OCI-LY3 (cell line): Measurements from ENCODE around the gene OPA3.

Experiments
- H2AFZ ChIP-seq: fragments of 200-600, 300-600 bp; shearing (Covaris generic); 2 replicates; pipeline ENCODE4 v1.6.0; 2014; ENCODE audit warnings: antibody characterized with exemption, low read depth, low read length
- H3K27ac ChIP-seq: fragments of 200-600, 300-600 bp; sonication (generic); 2 replicates; pipeline ENCODE4 v1.5.1; 2014; ENCODE audit warnings: mild to moderate bottlenecking, low read length, moderate library complexity, mixed read lengths
- H3K27me3 ChIP-seq: fragments of 200-600, 300-600 bp; sonication (generic); 2 replicates; pipeline ENCODE4 v1.6.1; 2014; ENCODE audit warnings: low read depth, low read length, mixed read lengths
- H3K36me3 ChIP-seq: fragments of 200-600, 300-600 bp; sonication (generic); replicated peaks from 2 replicates; pipeline ENCODE3; 2014; ENCODE audit warnings: low read depth, low read length, mixed read lengths
- H3K4me1 ChIP-seq: fragments of 300-600, 200-600 bp; sonication (generic); 2 replicates; pipeline ENCODE4 v1.6.1; 2014; ENCODE audit warnings: low read length, mixed read lengths
- H3K4me2 ChIP-seq: fragments of 200-600, 300-600 bp; sonication (generic); 2 replicates; pipeline ENCODE4 v1.6.1; 2014; ENCODE audit warnings: low read length, mixed read lengths
- H3K4me3 ChIP-seq: fragments of 300-600, 200-600 bp; sonication (generic); 2 replicates; pipeline ENCODE4 v1.5.1; 2014; ENCODE audit warnings: antibody characterized with exemption, mild to moderate bottlenecking, low read length, moderate library complexity
- H3K79me2 ChIP-seq: fragments of 300-600, 200-600 bp; shearing (Covaris generic); 2 replicates; pipeline ENCODE4 v1.6.1; 2014; ENCODE audit warnings: mild to moderate bottlenecking, low read length, mixed read lengths
- H3K9ac ChIP-seq: fragments of 300-600, 200-600 bp; shearing (Covaris generic); 2 replicates; pipeline ENCODE4 v1.6.0; 2014; ENCODE audit warnings: mild to moderate bottlenecking, low read length, moderate library complexity
- H3K9me3 ChIP-seq: fragments of 200-600, 300-600 bp; shearing (Covaris generic); 2 replicates; pipeline ENCODE4 v1.6.1; 2014; ENCODE audit warnings: low read length, mixed read lengths; ENCODE audit not compliant: insufficient read depth
- H4K20me1 ChIP-seq: fragments of 200-600, 300-600 bp; sonication (generic); 2 replicates; pipeline ENCODE4 v1.6.1; 2016; ENCODE audit warnings: low read length, mixed read lengths; ENCODE audit not compliant: insufficient read depth
- EZH2phosphoT487 ChIP-seq: fragments of 200-600 bp; shearing (Covaris generic); IDR thresholded peaks from 2 replicates; pipeline ENCODE4 v1.6.1; 2018; ENCODE audit warnings: antibody characterized with exemption, mixed run types, low read depth
- TF ChIP-seq, protein P1 (sequence below): fragments of 200-600, 300-600 bp; sonication (generic); IDR thresholded peaks from 2 replicates; pipeline ENCODE4 v1.5.1; 2014; ENCODE audit warnings: antibody characterized with exemption, low read length, low read depth

The OPA3 gene

DNA sequence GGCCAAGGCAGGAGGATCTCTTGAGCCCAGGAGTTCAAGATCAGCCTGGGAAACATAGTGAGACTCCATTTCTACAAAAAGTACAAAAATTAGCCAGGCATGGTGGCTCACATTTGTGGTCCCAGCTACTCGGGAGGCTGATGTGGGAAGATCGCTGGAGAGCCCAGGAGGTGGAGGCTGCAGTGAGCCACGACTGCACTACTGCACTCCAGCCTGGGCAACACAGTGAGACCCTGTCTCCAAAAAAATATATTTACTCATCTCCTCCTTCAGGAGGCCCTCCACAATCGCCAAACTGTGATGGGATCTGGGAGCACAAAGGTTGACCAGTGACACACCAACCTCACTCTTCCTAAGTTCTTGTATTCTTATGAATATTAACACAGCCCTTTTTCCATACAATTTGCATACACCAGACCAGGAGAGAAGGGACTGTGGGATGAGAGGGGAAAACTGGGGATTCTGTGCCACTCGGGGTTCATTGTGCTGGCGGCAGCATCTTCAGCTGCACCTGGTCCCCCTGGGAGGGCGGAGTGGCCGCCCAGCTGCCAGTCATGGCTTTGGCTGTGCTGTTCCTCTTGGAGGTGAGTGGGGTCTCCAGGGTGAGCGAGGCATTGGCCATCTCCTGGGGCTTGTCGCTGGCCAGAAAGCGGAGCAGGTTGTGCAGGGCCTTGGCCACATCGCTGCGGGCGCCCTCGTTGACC lies 5.8 kb upstream of the OPA3 start:
- H4K20me1 ChIP-seq: no peaks in the 10 kb centered on the region
- H3K9ac ChIP-seq: no peak overlapping the region
- no peaks in the 10 kb centered on the region for H3K36me3 ChIP-seq
- no peaks in the 10 kb centered on the region for H3K79me2 ChIP-seq
- peaks cover 5% of the 10 kb centered on the region for H3K4me1 ChIP-seq
- H2AFZ ChIP-seq: no peak overlapping the region
- H3K9me3 ChIP-seq: no peaks in the 10 kb centered on the region
- no peak overlapping the region for H3K27ac ChIP-seq
- no peak overlapping the region for H3K4me2 ChIP-seq
- H3K27me3 ChIP-seq: no peaks in the 10 kb centered on the region
- H3K4me3 ChIP-seq: no peak overlapping the region
- no peak for TF ChIP-seq EZH2phosphoT487
- TF ChIP-seq, protein P1, sequence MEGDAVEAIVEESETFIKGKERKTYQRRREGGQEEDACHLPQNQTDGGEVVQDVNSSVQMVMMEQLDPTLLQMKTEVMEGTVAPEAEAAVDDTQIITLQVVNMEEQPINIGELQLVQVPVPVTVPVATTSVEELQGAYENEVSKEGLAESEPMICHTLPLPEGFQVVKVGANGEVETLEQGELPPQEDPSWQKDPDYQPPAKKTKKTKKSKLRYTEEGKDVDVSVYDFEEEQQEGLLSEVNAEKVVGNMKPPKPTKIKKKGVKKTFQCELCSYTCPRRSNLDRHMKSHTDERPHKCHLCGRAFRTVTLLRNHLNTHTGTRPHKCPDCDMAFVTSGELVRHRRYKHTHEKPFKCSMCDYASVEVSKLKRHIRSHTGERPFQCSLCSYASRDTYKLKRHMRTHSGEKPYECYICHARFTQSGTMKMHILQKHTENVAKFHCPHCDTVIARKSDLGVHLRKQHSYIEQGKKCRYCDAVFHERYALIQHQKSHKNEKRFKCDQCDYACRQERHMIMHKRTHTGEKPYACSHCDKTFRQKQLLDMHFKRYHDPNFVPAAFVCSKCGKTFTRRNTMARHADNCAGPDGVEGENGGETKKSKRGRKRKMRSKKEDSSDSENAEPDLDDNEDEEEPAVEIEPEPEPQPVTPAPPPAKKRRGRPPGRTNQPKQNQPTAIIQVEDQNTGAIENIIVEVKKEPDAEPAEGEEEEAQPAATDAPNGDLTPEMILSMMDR: no peak

DNA sequence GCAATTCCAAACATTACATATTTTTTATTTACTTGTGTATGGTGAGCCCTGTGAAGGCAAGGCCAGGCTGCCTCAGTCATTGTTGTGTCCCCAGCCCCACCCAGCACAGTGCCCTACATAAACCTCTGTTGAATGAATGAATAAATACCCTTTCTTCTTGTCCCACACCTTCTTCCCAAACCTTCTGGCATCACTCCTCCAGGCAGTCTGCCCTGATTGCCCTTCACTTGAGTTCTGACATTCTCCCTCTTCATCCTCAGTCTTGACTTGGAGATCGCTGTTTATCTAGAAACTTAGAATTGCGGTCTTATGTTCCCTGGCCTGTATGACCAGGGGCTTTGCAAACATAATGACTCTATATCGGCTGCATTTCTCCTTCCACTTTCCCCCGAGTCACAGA lies 5.2 kb upstream of the OPA3 start:
- no peak overlapping the region for H3K4me3 ChIP-seq
- TF ChIP-seq, protein P1: no peak
- TF ChIP-seq EZH2phosphoT487: no peak

DNA sequence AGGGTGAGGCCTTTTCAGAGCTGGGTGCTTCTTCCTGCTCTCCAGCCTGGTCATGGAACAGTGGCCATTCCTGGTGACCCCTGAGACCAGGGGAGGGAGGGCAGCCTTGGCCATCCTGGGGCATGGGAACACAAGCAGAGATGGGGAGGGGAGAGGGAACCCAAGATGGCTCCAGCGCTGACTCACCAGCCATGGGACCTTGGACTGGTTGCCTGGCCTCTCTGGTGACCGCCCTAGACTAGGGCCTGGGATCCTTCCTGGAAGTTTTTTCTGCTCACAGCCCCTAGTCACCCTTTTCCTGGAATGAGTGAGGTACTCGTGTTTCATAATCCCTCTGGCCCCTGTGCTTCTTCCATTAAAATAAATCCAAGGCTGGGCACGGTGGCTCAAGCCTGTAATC lies 3.3 kb upstream of the OPA3 start:
- H3K27me3 ChIP-seq: no peaks in the 10 kb centered on the region
- H2AFZ ChIP-seq: no peak overlapping the region
- no peaks in the 10 kb centered on the region for H3K36me3 ChIP-seq
- TF ChIP-seq, protein P1: no peak
- no peak for TF ChIP-seq EZH2phosphoT487
- no peak overlapping the region for H3K4me2 ChIP-seq
- no peaks in the 10 kb centered on the region for H4K20me1 ChIP-seq
- no peak overlapping the region for H3K4me3 ChIP-seq
- peaks cover 9% of the 10 kb centered on the region for H3K4me1 ChIP-seq
- peaks cover 12% of the 10 kb centered on the region for H3K79me2 ChIP-seq
- H3K27ac ChIP-seq: no peak overlapping the region
- H3K9me3 ChIP-seq: no peaks in the 10 kb centered on the region
- H3K9ac ChIP-seq: no peak overlapping the region

More for the DNA sequence above, 5.2 kb upstream of the OPA3 start:
- Histone ChIP-seq H3K36me3 (no peaks in the 10 kb centered on the region), H3K27me3 (no peaks in the 10 kb centered on the region), H3K79me2 (no peaks in the 10 kb centered on the region), H4K20me1 (no peaks in the 10 kb centered on the region), H3K27ac (no peak overlapping the region), H3K4me1 (peaks cover 9% of the 10 kb centered on the region), H3K9me3 (no peaks in the 10 kb centered on the region), H3K4me2 (no peak overlapping the region), H3K9ac (no peak overlapping the region), H2AFZ (no peak overlapping the region)

DNA sequence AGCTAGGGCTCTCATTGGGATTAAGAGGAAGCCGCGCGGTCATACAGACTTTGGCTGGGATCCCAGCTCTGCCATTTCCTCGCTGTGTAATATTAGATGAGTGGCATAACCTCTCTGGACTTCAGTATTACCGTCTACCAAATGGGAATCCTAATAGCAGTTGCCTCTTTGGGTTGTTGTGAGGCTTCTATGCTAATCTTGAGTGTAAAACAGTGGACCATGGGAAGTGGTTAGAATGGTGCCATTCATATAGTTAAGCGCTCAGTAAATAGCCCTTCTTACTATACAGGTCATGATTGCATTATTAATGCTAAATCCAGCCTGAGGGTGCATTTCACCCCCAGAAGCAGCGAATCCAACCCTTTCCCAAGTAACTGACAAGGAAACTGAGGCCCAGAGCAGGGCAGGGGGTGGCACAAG lies 566 bp upstream of the OPA3 start:
- Histone ChIP-seq H3K4me2 (peak overlapping the region; percentile 93), H3K9me3 (no peaks in the 10 kb centered on the region), H3K27me3 (no peaks in the 10 kb centered on the region), H3K36me3 (peaks cover 8% of the 10 kb centered on the region), H3K9ac (peak overlapping the region; percentile 75), H3K79me2 (peaks cover 31% of the 10 kb centered on the region), H4K20me1 (no peaks in the 10 kb centered on the region), H3K4me3 (peak overlapping the region; percentile 94), H2AFZ (peak overlapping the region; percentile 86), H3K4me1 (peaks cover 9% of the 10 kb centered on the region), H3K27ac (peak overlapping the region; percentile 44)
- TF ChIP-seq EZH2phosphoT487: no peak
- TF ChIP-seq, protein P1: no peak
